NCI-H2196 treated with DMSO at 0.1 percent for 48 hours (cell line): ENCODE results near the gene ZNF783.
A peak's percentile ranks its signal among the peaks of the same experiment; 100 is the strongest.
"Not testable (repeated sequence)": the region's sequence is repeated elsewhere in the genome, so short reads cannot be mapped to it uniquely, and the experiment has no call there.

Experiments used
- DNase-seq: peaks from one replicate; lab custom pipeline; 2025; ENCODE audit not compliant: unreplicated experiment; lab: John Stamatoyannopoulos, UW

ZNF783 gene

GRCh38 chr7:149239345-149240143 lies 22.5 kb upstream of the ZNF783 start, which contains the start of gene ZNF212:
Gene ZNF212 (plus strand): TSS chr7:149239651. CDS start chr7:149239779, 128 bp downstream.
- DNase-seq, result peak; percentile 80

- no peak for DNase-seq
Measured at GRCh38 chr7:149240637-149241036, 21.4 kb upstream of the ZNF783 start.

- DNase-seq, result no peak
Measured at GRCh38 chr7:149241696-149242095, 20.3 kb upstream of the ZNF783 start.

DNA sequence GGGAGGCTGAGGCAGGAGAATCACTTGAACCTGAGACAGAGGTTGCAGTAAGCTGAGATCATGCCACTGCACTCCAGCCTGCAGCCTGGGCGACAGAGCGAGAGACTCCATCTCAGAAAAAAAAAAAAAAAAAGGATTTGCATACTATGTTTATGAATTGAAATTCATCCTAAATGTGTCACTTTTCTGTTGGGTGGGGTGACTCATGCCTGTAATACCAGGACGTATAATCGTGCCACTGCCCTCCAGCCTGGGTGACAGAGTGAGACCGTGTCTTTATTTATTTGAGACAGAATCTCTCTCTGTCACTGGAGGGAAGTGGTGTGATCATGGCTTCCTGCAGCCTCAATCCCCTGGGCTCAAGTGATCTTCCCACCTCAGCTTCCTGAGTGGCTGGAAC lies 16.8 kb upstream of the ZNF783 start:
- DNase-seq, result no peak

GRCh38 chr7:149245744-149246143 lies 16.3 kb upstream of the ZNF783 start:
- DNase-seq, result no peak

DNA sequence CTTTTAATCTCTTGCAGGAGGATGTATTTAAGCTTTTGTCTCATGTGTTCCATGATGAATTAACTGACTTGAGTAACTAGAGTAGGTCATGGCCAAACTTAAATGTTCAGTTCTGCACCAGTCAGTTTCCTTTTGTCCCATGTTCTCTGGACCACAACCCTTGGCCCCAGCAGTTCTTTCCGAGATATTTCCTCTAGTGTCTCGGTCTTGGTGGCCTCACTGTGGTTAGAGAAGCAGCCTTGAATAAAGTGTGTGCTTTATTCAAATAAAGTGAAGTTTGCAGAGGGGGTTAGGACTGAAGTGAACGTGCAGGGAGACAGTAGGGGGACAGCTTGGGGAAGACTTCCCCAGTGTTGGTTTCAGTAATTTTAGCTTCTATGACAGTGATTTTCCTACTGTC lies 13.2 kb upstream of the ZNF783 start:
- DNase-seq, result no peak

- not testable (repeated sequence) for DNase-seq
Measured at GRCh38 chr7:149250151-149250550, 11.8 kb upstream of the ZNF783 start.

GRCh38 chr7:149251518-149251917 lies 10.5 kb upstream of the ZNF783 start:
- DNase-seq, result not testable (repeated sequence)

DNA sequence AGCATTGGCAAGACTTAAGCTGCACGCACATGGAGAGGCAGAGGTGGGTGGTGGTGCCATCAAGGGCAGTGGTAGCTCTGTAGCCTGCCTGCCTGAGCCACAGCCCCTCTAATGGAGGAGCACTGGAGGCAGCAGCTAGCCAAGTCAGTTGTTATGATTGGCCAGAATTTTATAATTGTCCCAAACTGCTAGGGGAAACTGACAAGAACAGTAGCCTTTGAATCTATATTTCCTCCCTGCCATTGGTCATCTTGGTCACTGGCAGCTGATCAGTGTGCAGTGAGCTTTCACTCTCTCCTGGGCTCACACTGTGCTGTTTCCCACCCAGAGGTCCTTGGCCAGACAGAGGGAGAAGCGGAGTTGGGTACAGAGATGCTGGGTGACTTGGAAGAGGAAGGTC lies 9.6 kb upstream of the ZNF783 start:
- DNase-seq, result no peak

DNA sequence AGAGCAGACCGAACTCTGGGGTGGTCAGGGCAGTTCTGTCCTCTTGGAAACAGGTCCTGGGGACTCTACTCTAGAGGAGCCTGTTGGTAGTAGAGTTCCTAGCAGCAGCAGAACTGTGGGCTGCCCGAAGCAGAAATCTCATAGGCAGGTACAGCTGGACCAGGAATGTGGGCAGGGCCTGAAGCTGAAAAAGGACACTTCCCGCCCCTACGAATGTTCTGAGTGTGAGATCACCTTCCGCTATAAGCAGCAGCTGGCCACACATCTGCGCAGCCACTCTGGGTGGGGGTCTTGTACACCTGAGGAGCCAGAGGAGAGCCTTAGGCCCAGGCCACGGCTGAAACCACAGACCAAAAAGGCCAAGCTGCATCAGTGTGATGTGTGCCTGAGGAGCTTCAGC lies 8.3 kb upstream of the ZNF783 start:
- DNase-seq, result no peak

DNA sequence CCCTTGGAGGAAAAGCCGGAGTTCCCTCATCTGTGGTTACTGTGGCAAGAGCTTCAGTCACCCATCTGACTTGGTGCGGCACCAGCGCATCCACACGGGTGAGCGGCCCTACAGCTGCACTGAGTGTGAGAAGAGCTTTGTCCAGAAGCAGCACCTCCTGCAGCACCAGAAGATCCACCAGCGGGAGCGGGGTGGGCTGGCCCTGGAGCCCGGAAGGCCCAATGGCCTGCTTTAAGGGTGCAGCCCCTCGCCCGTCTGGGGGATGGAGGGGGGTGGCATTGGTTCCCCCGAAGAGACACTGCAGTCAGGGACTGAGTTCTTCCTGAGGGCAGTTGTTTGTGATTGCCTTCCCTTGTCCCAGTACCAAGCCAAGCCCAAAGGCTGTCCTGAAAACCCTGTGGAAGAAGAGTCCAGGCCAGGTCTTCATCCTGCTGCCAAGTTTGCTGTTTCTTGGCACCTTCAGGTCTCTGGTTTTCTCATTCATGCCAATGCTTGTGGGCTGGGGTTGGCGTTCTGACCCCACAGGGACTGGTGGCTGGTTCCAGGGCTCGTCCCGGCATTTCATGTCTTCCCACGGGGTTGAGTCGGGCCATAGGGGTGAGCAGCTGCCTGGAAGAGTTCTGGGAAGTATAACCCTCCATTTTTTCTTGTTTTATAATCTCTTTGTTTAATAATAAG lies 7.7 kb upstream of the ZNF783 start:
- no peak for DNase-seq

- DNase-seq, result no peak
Measured at GRCh38 chr7:149255174-149255573, 6.8 kb upstream of the ZNF783 start.

DNA sequence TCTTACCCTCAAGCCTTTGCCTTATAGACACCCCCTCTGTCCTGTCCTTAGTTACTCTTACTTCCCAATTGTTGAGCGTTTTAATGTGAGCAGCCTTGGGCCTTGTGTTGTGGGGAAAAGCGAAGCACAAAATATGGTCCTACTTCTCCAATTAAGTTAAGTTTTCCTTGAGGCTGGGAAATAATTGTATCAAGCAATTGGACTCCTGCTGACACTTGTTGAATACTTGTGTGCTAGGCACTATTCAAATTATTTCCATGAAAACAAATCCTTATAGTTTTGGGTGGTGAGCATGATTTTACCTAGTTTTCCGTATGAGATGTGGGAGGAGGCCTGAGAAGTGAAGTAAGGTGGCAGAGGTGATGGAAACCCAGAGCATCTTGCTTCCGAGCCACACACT lies 5.4 kb upstream of the ZNF783 start:
- DNase-seq, result no peak

DNA sequence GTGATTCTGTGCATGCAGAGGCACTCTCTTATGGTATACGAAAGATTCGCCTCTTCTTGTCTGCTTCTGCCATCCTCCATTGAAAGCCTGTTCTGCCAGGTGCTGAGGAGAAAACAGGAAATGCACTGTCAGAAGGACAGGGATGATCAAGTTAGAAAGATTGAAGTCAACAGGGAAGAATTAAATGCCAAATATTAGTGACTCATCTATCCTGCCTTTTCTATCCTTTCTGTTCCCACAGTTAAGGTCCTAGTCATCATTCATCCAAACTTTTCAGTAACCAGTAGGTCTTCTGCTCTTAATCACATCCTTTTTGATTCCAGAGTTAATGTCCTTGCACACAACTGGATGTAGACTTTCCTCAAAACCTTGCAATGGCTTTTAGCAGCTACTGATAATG lies 4.8 kb upstream of the ZNF783 start:
- no peak for DNase-seq

DNA sequence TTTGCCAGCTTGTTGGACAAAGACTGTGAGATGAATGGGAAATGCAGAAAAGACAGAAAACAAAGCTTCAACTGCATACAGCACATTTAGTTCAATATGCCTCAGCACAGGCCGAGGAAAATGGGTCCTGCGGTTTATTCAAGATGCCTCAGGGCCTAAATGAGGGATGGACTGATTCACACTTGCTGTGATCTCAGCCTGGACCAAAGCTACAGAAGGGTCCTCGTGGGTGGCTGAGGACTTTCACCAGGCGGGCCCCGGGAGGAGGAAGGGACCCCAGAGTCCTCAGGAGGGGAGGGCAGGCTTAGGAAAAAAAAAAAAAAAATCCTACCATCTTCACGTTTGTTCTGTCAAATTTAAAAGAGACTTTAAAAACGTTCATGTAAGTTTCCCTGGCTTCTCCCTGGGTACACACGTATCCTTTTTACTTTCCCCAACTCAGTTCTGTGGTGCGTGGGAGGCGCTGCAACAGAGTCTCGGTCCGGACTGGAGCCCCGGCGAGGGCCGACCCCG lies 624 bp upstream of the ZNF783 start:
- no peak for DNase-seq

- no peak for DNase-seq
Measured at GRCh38 chr7:149266451-149266850, 4.5 kb downstream of the ZNF783 start.

DNA sequence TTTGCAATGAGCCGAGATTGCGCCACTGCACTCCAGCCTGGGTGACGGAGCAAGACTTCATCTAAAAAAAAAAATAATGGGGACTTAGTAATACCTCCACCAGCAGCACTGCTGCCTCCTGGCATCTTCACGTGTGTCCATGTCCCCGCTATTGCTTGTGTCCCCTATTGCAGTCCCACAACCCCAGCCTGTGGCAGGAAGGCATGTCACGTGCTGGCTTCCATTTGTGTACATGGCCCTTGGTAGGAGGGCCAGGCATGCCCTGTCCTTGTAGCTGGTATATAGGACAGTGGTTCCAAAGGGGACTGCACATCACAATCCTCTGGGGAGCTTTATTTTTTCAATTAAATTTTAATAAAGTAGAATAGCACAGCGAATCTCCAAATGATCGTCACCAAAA lies 5.7 kb downstream of the ZNF783 start:
- DNase-seq, result no peak

DNA sequence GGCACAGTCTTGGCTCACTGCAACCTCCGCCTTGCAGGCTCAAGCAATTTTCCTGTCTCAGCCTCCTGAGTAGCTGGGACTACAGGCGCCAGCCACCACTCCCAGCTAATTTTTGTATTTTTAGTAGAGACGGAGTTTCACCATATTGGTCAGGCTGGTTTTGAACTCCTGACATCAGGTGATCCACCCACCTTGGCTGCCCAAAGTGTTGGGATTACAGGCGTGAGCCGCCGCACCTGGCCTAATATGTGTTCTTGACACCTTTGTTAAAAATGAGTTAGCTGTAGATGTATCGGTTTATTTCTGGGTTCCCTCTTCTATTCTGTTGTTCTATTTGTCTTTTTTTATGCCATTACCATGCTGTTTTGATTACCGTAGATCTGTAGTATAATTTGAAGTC lies 12.4 kb downstream of the ZNF783 start:
- DNase-seq, result not testable (repeated sequence)

GRCh38 chr7:149277871-149278270 lies 15.9 kb downstream of the ZNF783 start:
- DNase-seq, result no peak

DNA sequence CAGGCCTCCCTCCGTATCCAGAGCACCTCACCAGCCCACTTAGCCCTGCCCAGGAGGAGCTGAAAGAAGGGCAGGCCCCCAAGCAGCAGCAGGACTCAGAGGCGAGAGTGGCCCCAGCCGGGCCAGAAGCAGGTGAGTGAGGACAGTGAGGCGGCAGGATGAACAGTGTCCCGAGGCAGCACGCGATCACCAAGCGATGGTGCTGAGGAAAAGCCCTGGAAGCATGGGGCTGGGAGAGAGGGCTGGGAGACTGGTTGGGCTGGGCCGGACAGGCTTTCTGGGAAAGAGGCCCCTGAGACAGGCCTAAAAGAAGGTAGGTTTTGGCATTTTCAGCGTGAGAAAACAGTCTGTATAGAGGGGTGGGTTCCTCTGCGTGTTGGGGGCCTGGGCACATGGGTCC lies 16.4 kb downstream of the ZNF783 start:
- DNase-seq, result no peak

GRCh38 chr7:149279111-149279743 lies 17.2 kb downstream of the ZNF783 start:
- no peak for DNase-seq

DNA sequence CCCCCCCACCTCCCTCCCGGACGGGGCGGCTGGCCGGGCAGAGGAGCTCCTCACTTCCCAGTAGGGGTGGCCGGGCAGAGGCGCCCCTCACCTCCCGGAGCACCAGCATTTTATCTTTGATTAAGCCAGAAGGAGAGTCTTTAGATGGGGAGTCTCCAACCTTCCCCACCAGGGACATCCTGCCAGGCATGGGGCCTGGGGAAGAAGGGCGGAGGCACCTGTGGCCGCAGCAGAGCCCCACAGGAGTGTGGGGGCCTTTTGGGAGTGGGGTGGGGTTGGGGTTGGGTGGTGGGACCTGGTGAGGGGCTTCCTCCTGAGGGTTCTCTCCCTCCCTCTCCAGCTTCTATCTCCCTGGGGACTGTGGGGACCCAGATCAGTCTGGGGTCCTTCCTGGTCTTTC lies 18.2 kb downstream of the ZNF783 start:
- no peak for DNase-seq
